GM12874 (cell line): Measurements from ENCODE around the gene ZNHIT3.

Experiments used
- CTCF ChIP-seq: IDR thresholded peaks from 2 replicates; pipeline ENCODE4 v1.5.1; 2011; ENCODE audit warnings: low read depth, mild to moderate bottlenecking, control low read depth, low read length, moderate library complexity; ENCODE audit not compliant: insufficient read depth

The ZNHIT3 gene

DNA sequence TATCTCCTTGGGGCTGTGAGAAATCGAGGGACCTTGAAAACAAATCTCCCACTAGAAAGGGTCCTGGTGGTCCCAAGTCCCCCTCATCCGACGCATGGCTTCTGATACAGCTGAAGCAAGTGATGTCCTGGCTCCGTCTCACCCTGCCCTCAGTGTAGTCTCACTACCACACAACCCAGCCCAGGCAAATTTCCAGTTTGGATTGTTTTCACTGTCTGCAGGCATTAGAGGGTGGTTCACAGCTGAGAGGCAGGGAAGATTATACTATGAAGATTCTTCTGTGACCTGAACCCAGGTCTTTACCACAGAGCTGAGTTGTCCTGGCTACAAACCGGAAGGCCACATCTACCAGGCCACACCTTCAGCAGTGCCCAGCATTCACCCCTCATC lies 17.7 kb downstream of the ZNHIT3 start:
- TF ChIP-seq CTCF = no peak

GRCh38 chr17:36505171-36505570 lies 18.7 kb downstream of the ZNHIT3 start:
- TF ChIP-seq CTCF = no peak

DNA sequence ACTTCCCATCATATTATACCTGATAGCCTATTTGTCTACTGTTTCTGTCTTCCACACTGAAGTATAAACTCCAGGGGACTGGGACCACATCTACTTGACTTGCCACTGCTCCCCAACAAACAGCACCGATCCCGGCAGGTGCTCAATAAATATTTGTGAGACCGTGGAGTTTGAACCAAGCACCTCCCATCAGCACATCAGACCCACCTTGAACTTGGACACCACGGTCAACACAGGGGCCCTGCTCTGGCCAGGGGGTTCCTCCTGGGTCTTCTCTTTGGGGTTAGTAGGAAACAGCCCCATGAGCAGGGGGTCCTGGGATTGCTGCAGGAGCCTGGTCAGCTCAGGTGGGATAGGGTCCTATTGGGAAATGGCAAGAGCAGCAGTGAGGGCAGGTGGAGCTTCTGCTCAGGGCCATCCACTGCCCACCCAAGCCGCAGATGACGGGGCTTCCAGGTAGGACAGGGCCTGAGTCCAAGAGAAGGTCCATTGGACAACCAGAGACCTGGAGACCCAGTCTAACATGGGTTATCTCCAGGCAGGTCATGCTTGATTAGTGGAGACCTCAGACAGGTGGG lies 19.9 kb downstream of the ZNHIT3 start:
- no peak for TF ChIP-seq CTCF

DNA sequence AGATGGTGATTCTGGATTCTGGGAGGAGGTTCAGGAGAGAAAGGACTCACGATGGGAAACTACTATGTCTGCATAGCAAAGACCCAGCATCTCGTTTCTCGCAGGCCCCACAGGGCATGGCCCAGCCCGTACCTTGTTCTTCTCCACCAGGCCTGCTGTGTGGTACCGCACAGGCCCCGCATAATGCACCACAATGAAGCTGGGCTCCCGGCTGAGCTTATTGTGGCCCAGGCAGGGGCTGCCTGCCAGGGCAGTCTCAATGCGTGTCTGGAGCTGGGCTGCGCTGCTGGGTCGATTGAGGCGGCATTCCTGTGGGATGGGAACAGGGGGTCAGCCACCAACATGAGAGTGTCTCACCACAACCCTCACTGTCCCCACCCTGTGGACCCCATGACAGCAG lies 20.4 kb downstream of the ZNHIT3 start:
- TF ChIP-seq CTCF = no peak

GRCh38 chr17:36507266-36507665 lies 20.8 kb downstream of the ZNHIT3 start:
- no peak for TF ChIP-seq CTCF

DNA sequence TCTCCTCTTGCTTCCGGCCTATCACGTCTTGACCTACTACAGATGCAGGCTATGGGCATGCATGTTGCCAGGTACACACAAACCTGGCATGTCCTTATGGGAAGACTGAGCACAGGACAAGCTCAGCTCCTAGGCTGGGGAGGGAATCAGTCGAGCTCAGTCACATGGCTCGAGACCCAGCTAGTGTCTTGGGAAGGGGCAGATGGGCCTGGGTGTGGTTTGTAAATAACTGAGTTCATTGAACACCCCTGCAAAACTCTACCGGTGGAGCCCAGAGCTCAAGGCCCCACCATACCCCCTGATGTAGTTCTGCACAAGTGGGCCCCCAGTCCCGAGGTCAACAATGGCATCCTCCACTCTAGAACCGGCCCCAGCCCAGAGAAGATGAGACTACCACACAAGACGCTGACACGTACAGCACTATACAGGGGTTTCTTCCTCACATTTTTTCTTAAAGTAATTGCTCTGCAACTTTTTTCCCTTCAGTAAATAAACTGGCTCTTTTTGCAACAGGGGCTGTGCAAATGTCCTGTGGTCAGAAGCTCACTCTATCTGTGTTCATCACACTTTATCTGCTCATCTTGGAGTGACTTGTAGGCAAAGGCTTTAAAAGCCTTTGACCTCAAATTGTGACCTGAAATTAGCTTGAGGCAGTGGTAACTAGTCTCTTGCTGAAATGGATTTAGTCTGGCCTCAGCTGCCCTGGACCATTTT lies 22.9 kb downstream of the ZNHIT3 start:
- no peak for TF ChIP-seq CTCF

- TF ChIP-seq CTCF = no peak
These were observed 24.2 kb downstream of the ZNHIT3 start for GRCh38 chr17:36510636-36511035.
